HepG2 (cell line): Measurements from ENCODE around the gene SLIT1. TPM values are rescaled to one million over a fixed set of nuclear protein-coding genes. Genes with fewer than 3 reads are reported as not detected.

Experiments used
- ASH2L ChIP-seq: fragments of 300-600, 200-600 bp; sonication (generic); IDR thresholded peaks from 2 replicates; pipeline ENCODE4 v1.7.0; 2017; ENCODE audit warnings: low read depth, mild to moderate bottlenecking, moderate library complexity, mixed read lengths, low read length; ENCODE audit not compliant: insufficient read length
- FLYWCH1 ChIP-seq: sonication (generic); formaldehyde crosslinking; IDR thresholded peaks from 2 replicates; pipeline ENCODE4 v1.8.1; 2023; ENCODE audit warnings: mild to moderate bottlenecking, missing genetic modification reagents
- MTA3 ChIP-seq: sonication (generic); formaldehyde crosslinking; IDR thresholded peaks from 2 replicates; pipeline ENCODE4 v1.4.0; 2020; ENCODE audit warnings: missing genetic modification reagents
- NFIC ChIP-seq: IDR thresholded peaks from 2 replicates; pipeline ENCODE4 v1.6.1; 2012; ENCODE audit warnings: mild to moderate bottlenecking, low read length, inconsistent platforms
- NFYB ChIP-seq: sonication (generic); formaldehyde crosslinking; IDR thresholded peaks from 2 replicates; pipeline ENCODE4 v1.4.0; 2020; ENCODE audit warnings: missing genetic modification reagents
- NR2F6 ChIP-seq, 2 experiments: IDR thresholded peaks; 2 replicates each; pipeline ENCODE4 v1.6.1; 2016; ENCODE audit warnings: antibody characterized with exemption in 1 of 2, mild to moderate bottlenecking in 1 of 2
- PHF8 ChIP-seq: sonication (generic); formaldehyde crosslinking; IDR thresholded peaks from 2 replicates; pipeline ENCODE4 v1.5.0; 2020; ENCODE audit warnings: missing genetic modification reagents
- SMARCC2 ChIP-seq: fragments of 450-650 bp; IDR thresholded peaks from 2 replicates; pipeline ENCODE4 v1.6.1; 2017; ENCODE audit warnings: antibody characterized with exemption, mild to moderate bottlenecking
- SRSF9 ChIP-seq: fragments of 200-400 bp; formaldehyde crosslinking; IDR thresholded peaks from 2 replicates; pipeline ENCODE4 v1.6.1; 2018; ENCODE audit warnings: borderline replicate concordance, mild to moderate bottlenecking, low read depth, low read length; ENCODE audit not compliant: insufficient read depth, poor library complexity, severe bottlenecking
- STAT5B ChIP-seq: sonication (generic); formaldehyde crosslinking; IDR thresholded peaks from 2 replicates; pipeline ENCODE4 v1.4.0; 2020; ENCODE audit warnings: missing genetic modification reagents
- TCF12 ChIP-seq, 2 experiments: fragments of 450-650 bp in 1 of 2; sonication (generic) in 1 of 2; formaldehyde crosslinking in 1 of 2; IDR thresholded peaks; 2 replicates each; pipeline versions ENCODE4 v1.6.1 to v1.8.0; 2017 to 2022; ENCODE audit warnings: antibody characterized with exemption in 1 of 2, mild to moderate bottlenecking in 1 of 2, missing genetic modification reagents in 1 of 2, moderate library complexity in 1 of 2
- THYN1 ChIP-seq: sonication (generic); formaldehyde crosslinking; IDR thresholded peaks from 2 replicates; pipeline ENCODE4 v1.8.1; 2023; ENCODE audit warnings: low read depth, mild to moderate bottlenecking, moderate library complexity, missing genetic modification reagents, borderline replicate concordance
- ZFP82 ChIP-seq: sonication (generic); formaldehyde crosslinking; IDR thresholded peaks from 2 replicates; pipeline ENCODE4 v1.5.1; 2020; ENCODE audit warnings: mild to moderate bottlenecking, missing genetic modification reagents, borderline replicate concordance
- ZNF124 ChIP-seq: sonication (generic); formaldehyde crosslinking; IDR thresholded peaks from 2 replicates; pipeline ENCODE4 v1.4.0; 2020; ENCODE audit warnings: missing genetic modification reagents
- ZNF644 ChIP-seq: IDR thresholded peaks from 2 replicates; pipeline ENCODE4 v1.6.1; 2016; ENCODE audit warnings: low read depth
- ZSCAN29 ChIP-seq: sonication (generic); formaldehyde crosslinking; conservative IDR thresholded peaks from 2 replicates; pipeline ENCODE4 v1.4.0; 2020; ENCODE audit warnings: mild to moderate bottlenecking, missing genetic modification reagents
- polyA plus RNA-seq, 8 experiments: library from polyadenylated mRNA; depleted of rRNA in 3 of 8; stranded (reverse) in 7 of 8; unstranded in 1 of 8; fragments of >200 nt; fragmentation: Illumina TruSeq in 4 of 8; extraction: Trizol in 4 of 8; gene quantifications; 2 replicates each; pipeline versions ENCODE4 v1.2.1 to v1.2.3, GENCODE V29; 2011 to 2016; ENCODE audit warnings: low read depth in 4 of 8, missing spikeins in 1 of 8, mixed read lengths in 1 of 8; ENCODE audit not compliant: insufficient read depth in 1 of 8
- total RNA-seq, 5 experiments: library from RNA; depleted of rRNA; stranded (reverse); fragments of >200 nt; fragmentation: Illumina TruSeq; extraction: Trizol; gene quantifications; 2 replicates each; pipeline ENCODE4 v1.2.3, GENCODE V29; 2016; ENCODE audit warnings: low read depth in 1 of 5
- TF ChIP-seq, protein P1 (sequence below): sonication (generic); formaldehyde crosslinking; IDR thresholded peaks from 2 replicates; pipeline ENCODE4 v1.5.1; 2020; ENCODE audit warnings: missing genetic modification reagents, mild to moderate bottlenecking, borderline replicate concordance
- TF ChIP-seq, protein P2 (sequence below): IDR thresholded peaks from 2 replicates; pipeline ENCODE4 v1.6.1; 2012; ENCODE audit warnings: inconsistent platforms
- TF ChIP-seq, protein P3 (sequence below): sonication (generic); formaldehyde crosslinking; IDR thresholded peaks from 2 replicates; pipeline ENCODE4 v1.9.0; 2022; ENCODE audit warnings: missing genetic modification reagents, mild to moderate bottlenecking, borderline replicate concordance

SLIT1 gene
- total and polyA plus RNA-seq, 2 of the 13 experiments (the other 11 are each of a cell fraction or from before 2014, with no cell fraction given): 0.09 to 0.33 TPM

DNA sequence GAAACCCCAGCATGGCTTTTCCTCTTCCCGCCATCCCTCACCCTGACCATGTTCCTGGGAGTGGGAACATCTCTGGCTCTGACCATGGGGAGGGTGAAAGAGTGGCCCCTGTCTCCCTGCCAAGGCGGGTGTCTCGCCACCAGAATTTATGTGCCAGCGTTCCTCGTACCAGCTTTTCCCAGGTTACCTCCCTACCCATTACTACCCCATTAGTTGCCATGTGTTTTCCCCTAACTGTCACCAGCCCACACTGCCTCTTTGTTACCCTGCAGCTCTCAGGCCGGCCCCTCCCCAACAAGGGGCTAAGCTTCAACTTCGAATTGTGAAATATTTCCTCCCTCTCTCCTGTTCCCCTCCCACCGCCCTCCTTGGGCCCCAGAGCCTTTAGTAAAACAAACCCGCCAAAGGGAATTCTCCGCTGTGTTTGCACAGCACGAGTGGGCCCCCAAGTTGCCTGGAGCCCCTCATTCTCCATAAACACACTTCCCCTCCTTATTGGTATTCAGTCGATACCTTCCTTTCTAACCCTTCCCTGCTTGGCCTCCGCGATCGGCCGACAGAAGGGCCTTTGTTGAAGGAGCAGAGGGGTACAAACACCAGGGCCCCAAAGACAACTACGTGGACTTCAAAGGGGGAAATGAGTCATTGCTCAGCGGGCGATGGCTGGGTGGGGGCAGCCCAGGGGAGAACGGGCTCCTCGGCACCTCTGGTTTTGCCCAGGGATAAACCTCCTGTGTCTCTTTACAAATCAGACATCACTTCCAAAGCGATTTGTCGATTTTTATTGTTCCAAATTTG, 45.5 kb downstream of the SLIT1 start (continued):
- TF ChIP-seq SRSF9: no peak
- no peak for TF ChIP-seq FLYWCH1 (CRISPR knock-in tag)
- no peak for TF ChIP-seq MTA3 (CRISPR knock-in tag)
- no peak; the same call in none of the 2 replicates for TF ChIP-seq ZNF644 (CRISPR knock-in tag)
- TF ChIP-seq, protein P1, sequence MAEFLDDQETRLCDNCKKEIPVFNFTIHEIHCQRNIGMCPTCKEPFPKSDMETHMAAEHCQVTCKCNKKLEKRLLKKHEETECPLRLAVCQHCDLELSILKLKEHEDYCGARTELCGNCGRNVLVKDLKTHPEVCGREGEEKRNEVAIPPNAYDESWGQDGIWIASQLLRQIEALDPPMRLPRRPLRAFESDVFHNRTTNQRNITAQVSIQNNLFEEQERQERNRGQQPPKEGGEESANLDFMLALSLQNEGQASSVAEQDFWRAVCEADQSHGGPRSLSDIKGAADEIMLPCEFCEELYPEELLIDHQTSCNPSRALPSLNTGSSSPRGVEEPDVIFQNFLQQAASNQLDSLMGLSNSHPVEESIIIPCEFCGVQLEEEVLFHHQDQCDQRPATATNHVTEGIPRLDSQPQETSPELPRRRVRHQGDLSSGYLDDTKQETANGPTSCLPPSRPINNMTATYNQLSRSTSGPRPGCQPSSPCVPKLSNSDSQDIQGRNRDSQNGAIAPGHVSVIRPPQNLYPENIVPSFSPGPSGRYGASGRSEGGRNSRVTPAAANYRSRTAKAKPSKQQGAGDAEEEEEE: no peak
- no peak for TF ChIP-seq TCF12 (IDR thresholded peaks at IDR 0.05)
- peak; percentile 94 for TF ChIP-seq TCF12 (CRISPR knock-in tag; IDR thresholded peaks at IDR 0.05)
- no peak for TF ChIP-seq PHF8 (CRISPR knock-in tag)
- no peak for TF ChIP-seq THYN1 (CRISPR knock-in tag)
- peak; percentile 89 for TF ChIP-seq NR2F6 (IDR thresholded peaks at IDR 0.05)
- TF ChIP-seq NR2F6 (CRISPR knock-in tag; IDR thresholded peaks at IDR 0.05): peak; percentile 72
- TF ChIP-seq SMARCC2: no peak
- no peak; the same call in 1 of the 2 replicates for TF ChIP-seq ZSCAN29
- peak; percentile 97 for TF ChIP-seq ASH2L
- TF ChIP-seq, protein P2, sequence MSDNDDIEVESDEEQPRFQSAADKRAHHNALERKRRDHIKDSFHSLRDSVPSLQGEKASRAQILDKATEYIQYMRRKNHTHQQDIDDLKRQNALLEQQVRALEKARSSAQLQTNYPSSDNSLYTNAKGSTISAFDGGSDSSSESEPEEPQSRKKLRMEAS: peak; percentile 93
- TF ChIP-seq NFYB (CRISPR knock-in tag): 0 out of 2 replicates have a peak, but pooled peaks have one; percentile 23
- TF ChIP-seq STAT5B (CRISPR knock-in tag): no peak
- TF ChIP-seq, protein P3, sequence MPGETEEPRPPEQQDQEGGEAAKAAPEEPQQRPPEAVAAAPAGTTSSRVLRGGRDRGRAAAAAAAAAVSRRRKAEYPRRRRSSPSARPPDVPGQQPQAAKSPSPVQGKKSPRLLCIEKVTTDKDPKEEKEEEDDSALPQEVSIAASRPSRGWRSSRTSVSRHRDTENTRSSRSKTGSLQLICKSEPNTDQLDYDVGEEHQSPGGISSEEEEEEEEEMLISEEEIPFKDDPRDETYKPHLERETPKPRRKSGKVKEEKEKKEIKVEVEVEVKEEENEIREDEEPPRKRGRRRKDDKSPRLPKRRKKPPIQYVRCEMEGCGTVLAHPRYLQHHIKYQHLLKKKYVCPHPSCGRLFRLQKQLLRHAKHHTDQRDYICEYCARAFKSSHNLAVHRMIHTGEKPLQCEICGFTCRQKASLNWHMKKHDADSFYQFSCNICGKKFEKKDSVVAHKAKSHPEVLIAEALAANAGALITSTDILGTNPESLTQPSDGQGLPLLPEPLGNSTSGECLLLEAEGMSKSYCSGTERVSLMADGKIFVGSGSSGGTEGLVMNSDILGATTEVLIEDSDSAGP: peak; percentile 59; the same call in 1 of the 2 replicates
- TF ChIP-seq NFIC: peak; percentile 89; the same call in 1 of the 2 replicates
- no peak for TF ChIP-seq ZFP82
- TF ChIP-seq ZNF124 (CRISPR knock-in tag): peak; percentile 85; the same call in 1 of the 2 replicates
